GM21526 (cell line): ENCODE results near the gene ONECUT2.

ENCODE experiments used
- ATAC-seq: cut with Tn5 transposase; IDR thresholded peaks from one replicate; pipeline ENCODE4 v1.9.1; 2021; ENCODE audit warnings: moderate library complexity; ENCODE audit not compliant: unreplicated experiment, low FRiP score

The ONECUT2 gene

DNA sequence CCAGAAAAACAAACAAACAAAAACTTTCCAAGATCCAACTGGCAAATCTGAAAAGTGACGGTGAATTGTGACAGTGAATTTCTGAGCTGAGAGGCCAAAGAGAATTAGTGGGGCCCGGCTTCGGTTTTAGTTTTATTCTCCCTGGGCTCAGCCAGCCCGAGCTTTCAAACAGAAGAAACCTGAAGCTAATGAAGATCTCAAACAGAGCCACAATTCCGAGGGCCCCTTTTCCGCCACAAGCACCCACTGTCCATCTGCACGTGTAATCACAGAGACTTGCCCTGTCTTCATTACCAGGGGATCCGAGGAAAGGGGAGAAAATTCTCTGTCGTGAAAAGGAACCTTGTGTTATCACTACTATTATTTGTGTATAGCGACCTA, 4.2 kb upstream of the ONECUT2 start:
- no peak for ATAC-seq

DNA sequence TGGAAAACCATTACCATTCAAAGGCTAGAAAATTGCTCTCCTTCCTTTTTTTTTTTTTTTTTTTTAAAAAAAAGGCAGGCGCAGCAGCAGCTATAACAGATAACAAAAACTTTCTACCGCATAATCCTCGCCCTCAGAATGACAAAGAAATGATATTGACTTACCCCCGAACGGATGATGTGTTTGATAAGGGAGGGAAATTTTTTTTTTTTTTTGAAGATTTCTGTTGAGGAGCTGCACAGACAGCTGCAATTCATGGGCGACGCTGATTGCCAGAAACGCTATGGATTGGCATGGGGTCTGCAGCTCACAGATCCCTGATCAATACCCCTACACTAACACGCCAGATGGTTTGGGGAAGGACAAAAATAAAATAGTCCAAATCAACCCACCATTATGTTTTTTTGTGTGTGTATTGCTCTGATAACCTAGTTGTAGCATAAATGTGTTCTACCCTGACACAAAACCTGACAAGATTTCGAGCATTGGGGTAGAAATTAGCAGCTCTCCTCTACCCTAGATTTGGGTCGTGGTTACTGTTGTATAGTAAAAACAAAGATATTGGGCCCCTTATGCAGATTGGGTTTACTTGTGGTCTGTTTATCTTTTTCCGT, 3.6 kb upstream of the ONECUT2 start:
- no peak for ATAC-seq

GRCh38 chr18:57432140-57432539, 3.0 kb upstream of the ONECUT2 start:
- ATAC-seq, result no peak

GRCh38 chr18:57432751-57433400, 2.3 kb upstream of the ONECUT2 start:
- ATAC-seq, result no peak

GRCh38 chr18:57433482-57433881, 1.7 kb upstream of the ONECUT2 start:
- no peak for ATAC-seq

GRCh38 chr18:57433934-57434535, 1.1 kb upstream of the ONECUT2 start:
- no peak for ATAC-seq

DNA sequence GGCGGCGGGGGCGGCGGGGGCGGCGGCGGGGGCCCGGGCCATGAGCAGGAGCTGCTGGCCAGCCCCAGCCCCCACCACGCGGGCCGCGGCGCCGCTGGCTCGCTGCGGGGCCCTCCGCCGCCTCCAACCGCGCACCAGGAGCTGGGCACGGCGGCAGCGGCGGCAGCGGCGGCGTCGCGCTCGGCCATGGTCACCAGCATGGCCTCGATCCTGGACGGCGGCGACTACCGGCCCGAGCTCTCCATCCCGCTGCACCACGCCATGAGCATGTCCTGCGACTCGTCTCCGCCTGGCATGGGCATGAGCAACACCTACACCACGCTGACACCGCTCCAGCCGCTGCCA, 644 bp downstream of the ONECUT2 start:
- no peak for ATAC-seq

- no peak for ATAC-seq
Observed at GRCh38 chr18:57436191-57436964, 1.2 kb downstream of the ONECUT2 start.

GRCh38 chr18:57436965-57437333, 1.8 kb downstream of the ONECUT2 start:
- ATAC-seq, result no peak

DNA sequence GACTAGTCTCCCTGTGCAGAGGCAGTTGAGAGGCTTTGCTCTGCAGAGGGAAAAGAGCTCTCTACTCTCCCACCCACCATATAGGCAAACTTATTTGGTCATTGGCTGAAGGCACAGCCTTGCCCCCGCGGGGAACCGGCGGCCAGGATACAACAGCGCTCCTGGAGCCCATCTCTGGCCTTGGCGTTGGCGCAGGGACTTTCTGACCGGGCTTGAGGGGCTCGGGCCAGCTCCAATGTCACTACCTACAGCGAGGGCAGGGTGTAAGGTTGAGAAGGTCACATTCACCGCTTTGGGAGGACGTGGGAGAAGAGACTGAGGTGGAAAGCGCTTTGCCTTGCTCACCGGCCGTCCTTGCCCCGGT, 2.2 kb downstream of the ONECUT2 start:
- ATAC-seq, result no peak

DNA sequence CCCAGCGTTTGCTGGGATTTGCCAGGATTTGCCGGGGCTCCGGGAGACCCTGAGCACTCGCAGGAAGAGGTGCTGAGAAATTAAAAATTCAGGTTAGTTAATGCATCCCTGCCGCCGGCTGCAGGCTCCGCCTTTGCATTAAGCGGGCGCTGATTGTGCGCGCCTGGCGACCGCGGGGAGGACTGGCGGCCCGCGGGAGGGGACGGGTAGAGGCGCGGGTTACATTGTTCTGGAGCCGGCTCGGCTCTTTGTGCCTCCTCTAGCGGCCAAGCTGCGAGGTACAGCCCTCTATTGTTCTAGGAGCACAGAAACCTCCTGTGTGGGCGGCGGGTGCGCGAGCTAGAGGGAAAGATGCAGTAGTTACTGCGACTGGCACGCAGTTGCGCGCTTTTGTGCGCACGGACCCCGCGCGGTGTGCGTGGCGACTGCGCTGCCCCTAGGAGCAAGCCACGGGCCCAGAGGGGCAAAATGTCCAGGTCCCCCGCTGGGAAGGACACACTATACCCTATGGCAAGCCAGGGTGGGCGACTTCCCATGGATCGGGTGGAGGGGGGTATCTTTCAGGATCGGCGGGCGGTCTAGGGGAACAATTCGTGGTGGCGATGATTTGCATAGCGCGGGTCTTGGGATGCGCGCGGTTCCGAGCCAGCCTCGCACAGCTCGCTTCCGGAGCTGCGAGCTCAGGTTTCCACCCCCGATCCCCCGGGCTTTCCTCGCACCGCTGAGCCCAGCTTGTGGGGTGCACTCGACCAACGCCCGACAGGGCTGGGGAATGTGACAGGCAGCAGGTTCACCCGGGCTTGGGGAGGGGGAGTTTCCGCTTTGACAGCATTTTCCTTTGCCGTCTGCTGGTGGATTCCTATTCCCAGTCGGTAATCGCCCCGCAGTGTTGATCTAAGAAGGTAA, 2.8 kb downstream of the ONECUT2 start:
- ATAC-seq, result peak; percentile 62

DNA sequence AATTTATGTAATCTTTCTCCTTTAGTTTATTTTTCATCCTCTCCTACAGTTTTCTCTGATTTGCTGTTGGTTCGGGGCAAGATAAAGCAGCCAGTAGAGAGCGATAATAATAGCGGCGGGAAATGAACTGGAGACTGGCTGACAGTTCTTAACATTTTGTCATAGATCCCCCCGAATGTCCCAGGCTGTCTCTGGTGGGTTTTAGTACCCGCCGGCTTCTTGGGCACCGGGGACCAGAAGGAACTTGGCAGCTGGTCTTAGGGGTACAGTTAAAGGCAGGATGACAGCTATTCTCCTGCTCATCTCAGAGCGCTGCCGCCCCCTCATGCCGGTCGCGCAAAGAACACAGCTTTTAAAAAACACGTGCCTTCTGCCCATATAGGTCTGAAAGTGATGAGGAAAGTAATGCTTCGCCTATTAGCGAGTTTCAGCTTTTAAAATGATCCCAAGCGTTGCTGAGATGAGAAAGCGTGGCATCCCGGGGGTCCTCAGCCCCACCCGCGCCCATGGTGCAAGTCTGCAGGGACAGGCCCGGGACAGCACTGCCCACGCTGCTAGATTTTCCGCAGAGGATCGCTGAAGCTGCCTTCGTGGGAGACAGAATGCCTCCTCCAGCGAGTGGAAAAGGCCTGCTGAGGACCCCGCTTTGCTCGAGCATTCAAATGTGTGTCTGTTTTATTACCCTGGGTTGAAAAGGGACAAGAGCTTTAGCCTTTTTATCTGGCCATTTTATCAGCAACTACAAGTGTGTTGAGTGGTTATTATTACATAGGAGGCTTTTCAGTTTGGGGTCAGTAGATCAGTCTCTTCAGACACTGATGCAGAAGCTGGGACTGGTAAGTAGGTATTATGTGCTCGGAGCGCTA, 3.8 kb downstream of the ONECUT2 start:
- ATAC-seq, result no peak

- ATAC-seq, result no peak
Observed at GRCh38 chr18:57439609-57439968, 4.4 kb downstream of the ONECUT2 start.

GRCh38 chr18:57439985-57440330, 4.8 kb downstream of the ONECUT2 start:
- no peak for ATAC-seq

GRCh38 chr18:57440331-57441070, 5.3 kb downstream of the ONECUT2 start:
- no peak for ATAC-seq

DNA sequence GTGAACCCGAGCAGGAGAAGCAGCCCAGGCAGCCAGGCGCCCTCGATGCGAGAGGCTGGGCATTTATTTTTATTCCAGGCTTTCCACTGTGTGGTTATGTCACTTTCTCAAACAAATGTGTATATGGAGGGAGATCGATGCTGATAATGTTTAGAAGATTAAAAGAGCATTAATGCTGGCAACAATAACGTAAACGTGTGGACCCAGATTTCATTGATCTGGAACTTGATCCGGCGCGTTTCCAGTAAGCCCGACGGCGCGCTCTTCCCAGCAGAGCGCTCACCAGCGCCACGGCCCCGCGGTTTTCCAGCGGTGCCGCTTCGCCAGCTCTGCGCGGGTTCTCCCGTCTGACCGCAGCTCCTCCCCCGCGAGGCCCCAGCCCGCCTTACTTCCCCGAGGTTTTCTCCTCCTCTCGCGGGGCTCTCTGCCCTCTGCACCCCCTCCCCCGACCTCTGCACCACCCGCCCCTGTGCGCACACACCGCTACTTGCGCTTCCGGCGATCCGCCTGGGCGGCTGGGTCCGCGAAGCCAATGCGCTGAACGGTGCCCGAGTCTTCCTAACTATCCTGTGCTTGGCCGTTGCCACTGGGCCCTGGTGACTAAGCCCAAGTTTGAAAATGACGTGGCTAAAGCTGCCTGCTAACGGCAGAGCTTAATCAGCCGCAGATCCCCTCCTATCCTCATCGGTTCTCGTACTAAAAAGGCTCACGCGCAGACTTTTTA, 6.1 kb downstream of the ONECUT2 start:
- no peak for ATAC-seq

- ATAC-seq, result no peak
Observed at GRCh38 chr18:57443247-57443646, 8.1 kb downstream of the ONECUT2 start.

DNA sequence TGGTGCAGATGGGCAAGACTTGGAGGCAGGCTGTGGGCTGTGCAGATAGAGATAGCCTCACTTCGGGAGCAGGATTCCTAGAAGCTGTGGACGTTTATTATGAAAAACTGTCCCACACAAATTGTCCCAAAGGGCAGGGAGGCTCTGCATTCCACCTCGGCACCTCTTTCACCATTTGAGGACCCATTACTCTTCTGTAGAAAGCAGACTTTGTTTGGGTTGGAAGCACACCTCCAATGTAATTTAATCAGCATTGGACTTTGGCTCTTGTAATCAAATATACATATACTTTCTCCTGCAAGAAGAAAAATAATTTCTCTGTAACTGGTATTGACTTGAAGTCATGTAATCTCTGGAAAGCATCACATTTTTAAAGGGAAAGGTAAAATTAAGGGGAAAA, 8.5 kb downstream of the ONECUT2 start:
- no peak for ATAC-seq
